ENCODE results near the gene MBD6. TPM values are rescaled to one million over a fixed set of nuclear protein-coding genes. Genes with fewer than 3 reads are reported as not detected.

The MBD6 gene
- total and polyA plus RNA-seq, 2 of the 13 experiments (the other 11 are each of a cell fraction or from before 2014, with no cell fraction given): 4.1 to 5.9 TPM

- TF ChIP-seq SMAD9 (CRISPR knock-in tag; IDR thresholded peaks at IDR 0.05): no peak
- no peak for TF ChIP-seq BCL3 (CRISPR knock-in tag; IDR thresholded peaks at IDR 0.05)
- TF ChIP-seq ZNF24 (IDR thresholded peaks at IDR 0.05): no peak
- no peak for TF ChIP-seq NFATC3 (CRISPR knock-in tag; IDR thresholded peaks at IDR 0.05)
- no peak for TF ChIP-seq CREB3 (CRISPR knock-in tag; IDR thresholded peaks at IDR 0.05)
- no peak for TF ChIP-seq ZNF710 (CRISPR knock-in tag; IDR thresholded peaks at IDR 0.05; ENCODE audit: borderline replicate concordance)
- no peak for TF ChIP-seq MLLT10 (CRISPR knock-in tag; IDR thresholded peaks at IDR 0.05)
- TF ChIP-seq CEBPZ (IDR thresholded peaks at IDR 0.05; ENCODE audit: low read length): no peak
- no peak for TF ChIP-seq ZNF33A (CRISPR knock-in tag; IDR thresholded peaks at IDR 0.05; ENCODE audit: borderline replicate concordance)
- TF ChIP-seq TAF1 (CRISPR knock-in tag; IDR thresholded peaks at IDR 0.05): peak; percentile 64; the same call in 1 of the 2 replicates
- no peak for TF ChIP-seq ZNF577 (CRISPR knock-in tag; IDR thresholded peaks at IDR 0.05; ENCODE audit: borderline replicate concordance, low read depth)
- no peak for TF ChIP-seq HNRNPH1 (optimal IDR thresholded peaks at IDR 0.05; ENCODE audit: low read depth, low read length)
- no peak; the same call in 1 of the 2 replicates for TF ChIP-seq ZBTB20 (CRISPR knock-in tag; IDR thresholded peaks at IDR 0.05; ENCODE audit: borderline replicate concordance, low read depth)
- TF ChIP-seq PHF21A (CRISPR knock-in tag; IDR thresholded peaks at IDR 0.05): no peak
- TF ChIP-seq RFX3 (CRISPR knock-in tag; IDR thresholded peaks at IDR 0.05): no peak
- TF ChIP-seq POLR2G (IDR thresholded peaks at IDR 0.05; ENCODE audit: low read depth, low read length): peak; percentile 64
- 0 out of 2 replicates have a peak, but pooled peaks have one; percentile 26 for TF ChIP-seq CBFB (CRISPR knock-in tag; IDR thresholded peaks at IDR 0.05)
- peak; percentile 73 for TF ChIP-seq HOXA3 (CRISPR knock-in tag; IDR thresholded peaks at IDR 0.05)
- peak; percentile 77 for TF ChIP-seq SIN3A (IDR thresholded peaks at IDR 0.05; ENCODE audit: borderline replicate concordance, low read depth, low read length)
- no peak for TF ChIP-seq PRPF4 (IDR thresholded peaks at IDR 0.05; ENCODE audit: low read depth, low read length, poor library complexity, severe bottlenecking)
- no peak for TF ChIP-seq ZNF737 (CRISPR knock-in tag; IDR thresholded peaks at IDR 0.05; ENCODE audit: borderline replicate concordance)
- no peak for TF ChIP-seq ZNF598 (CRISPR knock-in tag; IDR thresholded peaks at IDR 0.05; ENCODE audit: borderline replicate concordance)
- TF ChIP-seq BRCA1 (CRISPR knock-in tag; IDR thresholded peaks at IDR 0.05): no peak
These were observed 24.0 kb downstream of the MBD6 start, which contains the start of gene DCTN2 (continued) for GRCh38 chr12:57546438-57547287.

Data from HepG2 (cell line).